Osteoblast (primary cell): ENCODE results near the gene VAV2. TPM values are rescaled to one million over a fixed set of nuclear protein-coding genes. Genes with fewer than 3 reads are reported as not detected.

Source experiments
- DNase-seq: peaks from one replicate; pipeline ENCODE4 v3.0.0; 2011; ENCODE audit warnings: low spot score, mixed read lengths; ENCODE audit not compliant: insufficient read length; ENCODE audit errors: missing footprints
- H2AFZ ChIP-seq: 2 replicates; pipeline ENCODE4 v1.6.0; 2011; ENCODE audit warnings: mild to moderate bottlenecking, low read length
- H3K27ac ChIP-seq: 2 replicates; pipeline ENCODE4 v1.5.1; 2011; ENCODE audit warnings: mild to moderate bottlenecking, low read depth, low read length, moderate library complexity
- H3K27me3 ChIP-seq: 2 replicates; pipeline ENCODE4 v1.6.0; 2012; ENCODE audit warnings: mild to moderate bottlenecking, control low read depth, inconsistent platforms, low read length, moderate library complexity; ENCODE audit not compliant: insufficient read depth
- H3K36me3 ChIP-seq: 2 replicates; pipeline ENCODE4 v1.5.1; 2011; ENCODE audit warnings: mild to moderate bottlenecking, low read length, control low read depth, moderate library complexity; ENCODE audit not compliant: insufficient read depth
- H3K4me1 ChIP-seq: 2 replicates; pipeline ENCODE4 v1.5.1; 2011; ENCODE audit warnings: mild to moderate bottlenecking, low read length, control low read depth, moderate library complexity; ENCODE audit not compliant: insufficient read depth
- H3K4me2 ChIP-seq: 2 replicates; pipeline ENCODE4 v1.6.0; 2011; ENCODE audit warnings: mild to moderate bottlenecking, low read length; ENCODE audit not compliant: insufficient read depth
- H3K4me3 ChIP-seq: fragments of 200-600 bp; sonication (generic); 3 replicates; pipeline ENCODE4 v1.5.1; 2012; ENCODE audit warnings: mild to moderate bottlenecking, low read length, inconsistent platforms; ENCODE audit not compliant: insufficient read depth
- H3K79me2 ChIP-seq: 2 replicates; pipeline ENCODE4 v1.6.0; 2012; ENCODE audit warnings: mild to moderate bottlenecking, low read length, control low read depth, inconsistent platforms; ENCODE audit not compliant: insufficient read depth
- H3K9me3 ChIP-seq: 2 replicates; pipeline ENCODE4 v1.5.1; 2011; ENCODE audit warnings: low read depth, low read length, control low read depth
- H4K20me1 ChIP-seq: 2 replicates; pipeline ENCODE4 v1.6.0; 2012; ENCODE audit warnings: mild to moderate bottlenecking, low read length, control low read depth; ENCODE audit not compliant: insufficient read depth
- total RNA-seq: library from RNA; depleted of rRNA; stranded (reverse); fragments of >200 nt; gene quantifications from 2 replicates; pipeline ENCODE4 v1.2.3, GENCODE V29; 2012
- TF ChIP-seq, protein P1 (sequence below): IDR thresholded peaks from 2 replicates; pipeline ENCODE4 v1.5.1; 2011; ENCODE audit warnings: mild to moderate bottlenecking, low read depth, low read length, moderate library complexity; ENCODE audit errors: extremely low read depth

The VAV2 gene
- total RNA-seq, 1 donor: 8.0 TPM

GRCh38 chr9:133712221-133713100, 279.7 kb downstream of the VAV2 start:
- TF ChIP-seq, protein P1, sequence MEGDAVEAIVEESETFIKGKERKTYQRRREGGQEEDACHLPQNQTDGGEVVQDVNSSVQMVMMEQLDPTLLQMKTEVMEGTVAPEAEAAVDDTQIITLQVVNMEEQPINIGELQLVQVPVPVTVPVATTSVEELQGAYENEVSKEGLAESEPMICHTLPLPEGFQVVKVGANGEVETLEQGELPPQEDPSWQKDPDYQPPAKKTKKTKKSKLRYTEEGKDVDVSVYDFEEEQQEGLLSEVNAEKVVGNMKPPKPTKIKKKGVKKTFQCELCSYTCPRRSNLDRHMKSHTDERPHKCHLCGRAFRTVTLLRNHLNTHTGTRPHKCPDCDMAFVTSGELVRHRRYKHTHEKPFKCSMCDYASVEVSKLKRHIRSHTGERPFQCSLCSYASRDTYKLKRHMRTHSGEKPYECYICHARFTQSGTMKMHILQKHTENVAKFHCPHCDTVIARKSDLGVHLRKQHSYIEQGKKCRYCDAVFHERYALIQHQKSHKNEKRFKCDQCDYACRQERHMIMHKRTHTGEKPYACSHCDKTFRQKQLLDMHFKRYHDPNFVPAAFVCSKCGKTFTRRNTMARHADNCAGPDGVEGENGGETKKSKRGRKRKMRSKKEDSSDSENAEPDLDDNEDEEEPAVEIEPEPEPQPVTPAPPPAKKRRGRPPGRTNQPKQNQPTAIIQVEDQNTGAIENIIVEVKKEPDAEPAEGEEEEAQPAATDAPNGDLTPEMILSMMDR: no peak
- Histone ChIP-seq H4K20me1 (no peaks in the 10 kb centered on the region), H3K4me3 (no peak overlapping the region), H2AFZ (no peak overlapping the region), H3K36me3 (no peaks in the 10 kb centered on the region), H3K27me3 (no peaks in the 10 kb centered on the region), H3K27ac (peak overlapping the region; percentile 80), H3K4me1 (peaks cover 41% of the 10 kb centered on the region), H3K9me3 (no peaks in the 10 kb centered on the region), H3K79me2 (no peaks in the 10 kb centered on the region), H3K4me2 (no peak overlapping the region)
- DNase-seq: no peak

Other genes with a start within 250 kb of the VAV2 start
- gene BRD3OS, start 33.2 kb upstream of the VAV2 start, total RNA-seq: 23.0 and 26.1 TPM in 2 replicates
- gene BRD3, start 75.7 kb upstream of the VAV2 start, total RNA-seq: 6.9 and 10.9 TPM in 2 replicates
- gene WDR5, start 143.8 kb upstream of the VAV2 start, total RNA-seq: 17.4 and 17.7 TPM in 2 replicates
- not detected in 2 replicates for gene RNU6ATAC, start 172.2 kb upstream of the VAV2 start, total RNA-seq